ENCODE results near the gene RALGAPA2.

The RALGAPA2 gene

DNA sequence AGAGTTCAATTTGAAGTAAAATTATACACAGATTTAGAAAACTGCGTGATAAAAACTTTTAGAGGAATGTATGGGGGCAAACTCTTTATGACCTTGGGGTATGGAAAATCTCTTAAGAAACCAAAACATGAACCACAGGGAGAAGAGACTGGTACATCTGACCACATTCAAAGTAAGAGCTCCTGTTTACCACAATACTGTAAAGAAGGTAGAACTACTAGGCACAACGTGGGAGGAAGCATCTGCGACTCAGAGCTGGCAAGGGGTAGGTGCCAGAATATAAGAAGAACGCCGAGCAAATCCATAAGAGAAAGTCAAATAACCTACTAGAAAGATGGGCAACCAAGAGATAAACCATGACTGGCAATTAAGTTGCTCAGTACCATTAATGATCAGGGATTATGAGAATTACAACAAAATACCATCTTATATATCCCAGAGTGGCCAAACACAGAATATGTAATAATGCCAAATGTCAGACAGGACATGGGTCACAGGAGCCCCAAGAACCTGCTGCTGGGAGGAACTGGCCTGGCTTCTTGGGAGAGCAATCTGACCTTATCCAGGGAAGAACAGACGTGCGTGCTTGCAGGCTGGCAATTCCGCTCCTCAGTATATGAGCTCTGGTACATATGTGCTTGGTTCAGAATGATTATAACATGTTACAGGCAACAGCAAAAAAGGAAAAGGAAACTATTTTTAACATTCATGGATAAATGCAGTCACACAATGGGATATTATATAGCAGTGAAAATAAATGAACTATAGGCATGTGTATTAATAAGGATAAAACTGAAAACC is 294.4 kb downstream of the RALGAPA2 start:
- no peaks in the 10 kb centered on the region for H3K9me3 ChIP-seq (replicated peaks; ENCODE audit: low read length)
- no peak overlapping the region for H3K4me3 ChIP-seq (ENCODE audit: low read length)
- H3K9ac ChIP-seq (ENCODE audit: low read depth, low read length) = no peak overlapping the region
- no peaks in the 10 kb centered on the region for H3K4me1 ChIP-seq (ENCODE audit: control insufficient read depth, insufficient read depth, low read length)
- H3K4me2 ChIP-seq (ENCODE audit: low read length) = no peak overlapping the region
- no peaks in the 10 kb centered on the region for H3K27me3 ChIP-seq (ENCODE audit: control insufficient read depth, insufficient read depth, low read length)
- H3K36me3 ChIP-seq (ENCODE audit: insufficient read depth, low read length) = no peaks in the 10 kb centered on the region

DNA sequence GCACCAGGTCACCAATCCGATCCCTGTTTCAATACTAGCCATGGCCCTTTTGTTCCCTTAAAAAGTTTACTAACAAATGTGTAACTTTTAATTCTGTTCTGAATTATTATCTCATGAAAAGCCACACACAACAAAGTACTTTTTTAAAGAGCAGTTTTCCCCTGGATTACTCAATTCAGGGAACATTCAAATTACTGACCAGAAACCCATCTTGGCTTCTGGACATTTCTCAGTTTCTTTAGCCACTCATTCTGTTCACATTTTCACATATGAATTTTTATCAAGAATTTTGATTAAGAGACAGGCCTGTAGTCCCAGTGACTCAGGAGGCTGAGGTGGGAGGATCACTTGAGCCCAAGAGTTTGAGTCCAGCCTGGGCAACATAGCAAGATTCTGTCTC is 297.1 kb downstream of the RALGAPA2 start:
- no peaks in the 10 kb centered on the region for H3K9me3 ChIP-seq (replicated peaks; ENCODE audit: low read length)
- H3K36me3 ChIP-seq (ENCODE audit: insufficient read depth, low read length) = no peaks in the 10 kb centered on the region
- H3K4me3 ChIP-seq (ENCODE audit: low read length) = no peak overlapping the region
- H3K4me1 ChIP-seq (ENCODE audit: control insufficient read depth, insufficient read depth, low read length) = no peaks in the 10 kb centered on the region
- no peak overlapping the region for H3K9ac ChIP-seq (ENCODE audit: low read depth, low read length)
- H3K4me2 ChIP-seq (ENCODE audit: low read length) = no peak overlapping the region
- H3K27me3 ChIP-seq (ENCODE audit: control insufficient read depth, insufficient read depth, low read length) = no peaks in the 10 kb centered on the region

GRCh38 chr20:20414640-20415220 is 297.7 kb downstream of the RALGAPA2 start:
- no peaks in the 10 kb centered on the region for H3K36me3 ChIP-seq (ENCODE audit: insufficient read depth, low read length)
- H3K9me3 ChIP-seq (replicated peaks; ENCODE audit: low read length) = no peaks in the 10 kb centered on the region

DNA sequence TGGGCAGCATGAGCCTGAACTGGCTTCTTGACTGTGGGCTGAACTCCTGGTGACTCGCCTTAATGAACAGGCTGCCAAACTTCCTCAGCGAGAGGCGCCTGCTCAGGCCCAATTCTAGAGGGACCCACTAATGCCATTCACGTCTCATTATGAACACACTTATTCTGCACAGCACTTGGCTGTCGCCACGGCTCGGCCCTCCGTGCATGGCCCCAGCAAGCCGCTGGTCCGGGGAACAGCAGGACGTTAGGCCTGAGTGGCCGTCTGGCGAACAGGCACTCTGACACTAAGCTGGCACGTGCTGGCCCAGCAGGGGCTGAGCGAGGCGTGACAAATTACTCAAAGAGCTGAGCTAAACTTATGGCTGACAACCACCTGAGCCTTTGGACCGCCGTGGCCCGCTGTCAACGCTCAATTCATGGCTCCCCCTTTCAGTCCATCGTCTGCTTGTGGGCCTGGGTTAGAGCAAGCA is 298.6 kb downstream of the RALGAPA2 start:
- Histone ChIP-seq H3K9ac (ENCODE audit: low read depth, low read length) (no peak overlapping the region), H3K4me3 (ENCODE audit: low read length) (no peak overlapping the region), H3K4me1 (ENCODE audit: control insufficient read depth, insufficient read depth, low read length) (no peaks in the 10 kb centered on the region), H3K27me3 (ENCODE audit: control insufficient read depth, insufficient read depth, low read length) (no peaks in the 10 kb centered on the region), H3K4me2 (ENCODE audit: low read length) (no peak overlapping the region), H3K36me3 (ENCODE audit: insufficient read depth, low read length) (no peaks in the 10 kb centered on the region), H3K9me3 (replicated peaks; ENCODE audit: low read length) (no peaks in the 10 kb centered on the region)

More at GRCh38 chr20:20414640-20415220, 297.7 kb downstream of the RALGAPA2 start:
- Histone ChIP-seq H3K4me2 (ENCODE audit: low read length) (no peak overlapping the region), H3K4me1 (ENCODE audit: control insufficient read depth, insufficient read depth, low read length) (no peaks in the 10 kb centered on the region), H3K9ac (ENCODE audit: low read depth, low read length) (no peak overlapping the region), H3K27me3 (ENCODE audit: control insufficient read depth, insufficient read depth, low read length) (no peaks in the 10 kb centered on the region), H3K4me3 (ENCODE audit: low read length) (no peak overlapping the region)

- no peak overlapping the region for H3K4me2 ChIP-seq (ENCODE audit: low read length)
- no peaks in the 10 kb centered on the region for H3K9me3 ChIP-seq (replicated peaks; ENCODE audit: low read length)
- no peaks in the 10 kb centered on the region for H3K27me3 ChIP-seq (ENCODE audit: control insufficient read depth, insufficient read depth, low read length)
- no peak overlapping the region for H3K9ac ChIP-seq (ENCODE audit: low read depth, low read length)
- H3K4me3 ChIP-seq (ENCODE audit: low read length) = no peak overlapping the region
- no peaks in the 10 kb centered on the region for H3K36me3 ChIP-seq (ENCODE audit: insufficient read depth, low read length)
- H3K4me1 ChIP-seq (ENCODE audit: control insufficient read depth, insufficient read depth, low read length) = no peaks in the 10 kb centered on the region
Measured at GRCh38 chr20:20412750-20413149, 299.7 kb downstream of the RALGAPA2 start.

DNA sequence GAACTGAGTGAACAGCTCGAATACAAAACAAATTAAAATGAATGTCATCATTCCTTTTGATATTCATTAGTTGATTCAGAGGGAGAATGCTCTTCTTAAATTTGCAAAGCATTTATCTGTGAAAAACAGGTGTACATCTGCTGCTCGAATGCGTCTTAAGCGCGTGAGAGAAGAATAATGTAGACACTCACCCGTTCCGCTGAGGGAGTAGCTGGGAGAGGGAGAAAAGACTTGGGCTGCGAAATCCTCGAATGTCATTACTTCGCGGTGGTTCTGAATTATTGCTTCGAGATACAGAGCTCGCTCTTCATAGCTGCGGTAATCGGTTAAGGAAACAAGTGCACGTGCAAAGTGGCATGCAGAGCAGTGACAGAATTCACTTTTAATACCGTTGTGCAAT is 300.6 kb downstream of the RALGAPA2 start:
- no peak overlapping the region for H3K4me3 ChIP-seq (ENCODE audit: low read length)
- no peak overlapping the region for H3K9ac ChIP-seq (ENCODE audit: low read depth, low read length)
- H3K36me3 ChIP-seq (ENCODE audit: insufficient read depth, low read length) = no peaks in the 10 kb centered on the region
- no peak overlapping the region for H3K4me2 ChIP-seq (ENCODE audit: low read length)
- H3K27me3 ChIP-seq (ENCODE audit: control insufficient read depth, insufficient read depth, low read length) = no peaks in the 10 kb centered on the region
- no peaks in the 10 kb centered on the region for H3K4me1 ChIP-seq (ENCODE audit: control insufficient read depth, insufficient read depth, low read length)
- H3K9me3 ChIP-seq (replicated peaks; ENCODE audit: low read length) = no peaks in the 10 kb centered on the region

GRCh38 chr20:20411402-20411801 is 301.0 kb downstream of the RALGAPA2 start:
- no peak overlapping the region for H3K9ac ChIP-seq (ENCODE audit: low read depth, low read length)
- H3K27me3 ChIP-seq (ENCODE audit: control insufficient read depth, insufficient read depth, low read length) = no peaks in the 10 kb centered on the region
- no peaks in the 10 kb centered on the region for H3K9me3 ChIP-seq (replicated peaks; ENCODE audit: low read length)
- no peaks in the 10 kb centered on the region for H3K4me1 ChIP-seq (ENCODE audit: control insufficient read depth, insufficient read depth, low read length)
- no peak overlapping the region for H3K4me2 ChIP-seq (ENCODE audit: low read length)
- no peaks in the 10 kb centered on the region for H3K36me3 ChIP-seq (ENCODE audit: insufficient read depth, low read length)
- H3K4me3 ChIP-seq (ENCODE audit: low read length) = no peak overlapping the region

DNA sequence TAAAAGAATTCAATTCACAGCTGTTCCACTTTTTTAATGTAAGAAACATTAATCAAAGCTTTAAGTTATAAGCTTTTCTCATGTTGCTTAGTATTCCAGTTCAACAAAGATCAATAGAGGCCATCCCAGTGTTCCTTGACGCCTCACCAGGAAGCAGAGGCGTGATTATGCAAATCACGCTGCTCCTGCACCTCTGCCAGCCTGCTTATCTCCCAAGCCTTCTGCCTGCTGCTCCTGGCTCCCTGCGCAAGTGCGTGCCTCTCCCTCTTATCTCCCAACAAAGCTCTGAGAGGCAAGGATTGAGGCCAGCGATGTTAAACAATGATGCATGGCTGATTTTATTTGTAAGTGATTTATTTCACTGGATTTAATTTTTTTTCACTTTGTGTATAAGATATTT is 301.8 kb downstream of the RALGAPA2 start:
- H3K27me3 ChIP-seq (ENCODE audit: control insufficient read depth, insufficient read depth, low read length) = no peaks in the 10 kb centered on the region
- no peak overlapping the region for H3K4me2 ChIP-seq (ENCODE audit: low read length)
- no peaks in the 10 kb centered on the region for H3K36me3 ChIP-seq (ENCODE audit: insufficient read depth, low read length)
- no peak overlapping the region for H3K9ac ChIP-seq (ENCODE audit: low read depth, low read length)
- no peaks in the 10 kb centered on the region for H3K4me1 ChIP-seq (ENCODE audit: control insufficient read depth, insufficient read depth, low read length)
- no peaks in the 10 kb centered on the region for H3K9me3 ChIP-seq (replicated peaks; ENCODE audit: low read length)
- H3K4me3 ChIP-seq (ENCODE audit: low read length) = no peak overlapping the region

GRCh38 chr20:20409331-20409730 is 303.1 kb downstream of the RALGAPA2 start:
- no peaks in the 10 kb centered on the region for H3K36me3 ChIP-seq (ENCODE audit: insufficient read depth, low read length)
- H3K9me3 ChIP-seq (replicated peaks; ENCODE audit: low read length) = no peaks in the 10 kb centered on the region
- no peak overlapping the region for H3K9ac ChIP-seq (ENCODE audit: low read depth, low read length)
- H3K4me3 ChIP-seq (ENCODE audit: low read length) = no peak overlapping the region
- H3K4me2 ChIP-seq (ENCODE audit: low read length) = no peak overlapping the region
- H3K27me3 ChIP-seq (ENCODE audit: control insufficient read depth, insufficient read depth, low read length) = no peaks in the 10 kb centered on the region
- H3K4me1 ChIP-seq (ENCODE audit: control insufficient read depth, insufficient read depth, low read length) = no peaks in the 10 kb centered on the region

GRCh38 chr20:20407891-20408805 is 304.3 kb downstream of the RALGAPA2 start:
- Histone ChIP-seq H3K36me3 (ENCODE audit: insufficient read depth, low read length) (no peaks in the 10 kb centered on the region), H3K27me3 (ENCODE audit: control insufficient read depth, insufficient read depth, low read length) (no peaks in the 10 kb centered on the region), H3K9me3 (replicated peaks; ENCODE audit: low read length) (no peaks in the 10 kb centered on the region), H3K4me2 (ENCODE audit: low read length) (no peak overlapping the region), H3K4me3 (ENCODE audit: low read length) (no peak overlapping the region), H3K9ac (ENCODE audit: low read depth, low read length) (no peak overlapping the region), H3K4me1 (ENCODE audit: control insufficient read depth, insufficient read depth, low read length) (no peaks in the 10 kb centered on the region)

DNA sequence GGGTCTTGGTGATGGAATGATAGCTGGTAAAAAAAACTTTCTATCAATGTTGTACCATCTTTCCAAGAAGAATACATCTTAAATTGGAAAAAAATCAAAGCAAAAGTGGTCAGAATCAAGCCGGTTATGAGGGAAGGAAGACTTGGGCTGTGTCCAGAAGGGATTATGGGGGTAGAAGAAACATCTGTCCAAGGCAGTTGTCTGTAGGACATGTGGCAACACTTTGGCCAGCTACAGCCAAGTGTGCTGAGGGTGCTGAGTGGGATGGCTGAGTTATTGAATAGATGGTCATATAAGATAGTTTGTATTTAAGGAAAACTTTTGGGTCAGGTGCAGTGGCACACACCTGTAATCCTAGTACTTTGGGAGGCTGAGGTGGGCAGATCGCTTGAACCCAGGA is 306.1 kb downstream of the RALGAPA2 start:
- Histone ChIP-seq H3K4me2 (ENCODE audit: low read length) (no peak overlapping the region), H3K4me1 (ENCODE audit: control insufficient read depth, insufficient read depth, low read length) (no peaks in the 10 kb centered on the region), H3K4me3 (ENCODE audit: low read length) (no peak overlapping the region), H3K9me3 (replicated peaks; ENCODE audit: low read length) (no peaks in the 10 kb centered on the region), H3K27me3 (ENCODE audit: control insufficient read depth, insufficient read depth, low read length) (no peaks in the 10 kb centered on the region), H3K9ac (ENCODE audit: low read depth, low read length) (no peak overlapping the region), H3K36me3 (ENCODE audit: insufficient read depth, low read length) (no peaks in the 10 kb centered on the region)
